GM23338 (cell line): ENCODE data around the gene PCSK5.

Source experiments
- EZH2 ChIP-seq: fragments of 200-600 bp; sonication (generic); IDR thresholded peaks from one replicate; pipeline ENCODE4 v1.8.0; 2017; ENCODE audit warnings: antibody characterized with exemption, mild to moderate bottlenecking, low read depth; ENCODE audit not compliant: unreplicated experiment
- STAT1 ChIP-seq: IDR thresholded peaks from one replicate; pipeline ENCODE4 v1.6.1; 2016; ENCODE audit warnings: antibody characterized with exemption; ENCODE audit not compliant: unreplicated experiment
- TF ChIP-seq, protein P1 (sequence below): IDR thresholded peaks from one replicate; pipeline ENCODE4 v1.6.1; 2018; ENCODE audit warnings: antibody characterized with exemption; ENCODE audit not compliant: unreplicated experiment
- TF ChIP-seq, protein P2 (sequence below), 2 experiments: fragments of 200-600 bp in 1 of 2; sonication (generic) in 1 of 2; conservative IDR thresholded peaks; 2 replicates each; pipeline versions ENCODE4 v1.5.1 to v1.6.1; 2016 to 2017; ENCODE audit warnings: antibody characterized with exemption in 2 of 2, low read depth in 2 of 2, mild to moderate bottlenecking in 2 of 2, moderate library complexity in 1 of 2

DNA sequence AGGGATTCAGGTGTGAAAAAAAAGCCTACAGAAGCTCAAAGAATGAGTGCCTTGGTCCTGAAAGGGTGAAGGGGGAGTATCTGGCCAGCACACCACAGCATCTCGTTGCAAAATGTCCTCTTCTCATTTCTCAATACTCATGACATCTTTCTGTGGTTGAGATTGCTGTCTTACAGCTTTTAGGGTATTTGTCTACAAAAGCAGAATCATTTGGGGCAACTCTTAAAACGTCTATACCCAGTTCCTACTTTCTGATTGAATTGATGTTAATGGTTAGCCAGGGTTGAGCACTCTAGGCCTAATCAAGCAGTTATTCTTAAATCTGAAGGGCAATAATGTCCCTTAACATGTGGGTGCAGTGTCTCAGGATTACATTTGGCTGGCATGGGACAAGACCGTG is 21.2 kb upstream of the PCSK5 start:
- TF ChIP-seq, protein P1, sequence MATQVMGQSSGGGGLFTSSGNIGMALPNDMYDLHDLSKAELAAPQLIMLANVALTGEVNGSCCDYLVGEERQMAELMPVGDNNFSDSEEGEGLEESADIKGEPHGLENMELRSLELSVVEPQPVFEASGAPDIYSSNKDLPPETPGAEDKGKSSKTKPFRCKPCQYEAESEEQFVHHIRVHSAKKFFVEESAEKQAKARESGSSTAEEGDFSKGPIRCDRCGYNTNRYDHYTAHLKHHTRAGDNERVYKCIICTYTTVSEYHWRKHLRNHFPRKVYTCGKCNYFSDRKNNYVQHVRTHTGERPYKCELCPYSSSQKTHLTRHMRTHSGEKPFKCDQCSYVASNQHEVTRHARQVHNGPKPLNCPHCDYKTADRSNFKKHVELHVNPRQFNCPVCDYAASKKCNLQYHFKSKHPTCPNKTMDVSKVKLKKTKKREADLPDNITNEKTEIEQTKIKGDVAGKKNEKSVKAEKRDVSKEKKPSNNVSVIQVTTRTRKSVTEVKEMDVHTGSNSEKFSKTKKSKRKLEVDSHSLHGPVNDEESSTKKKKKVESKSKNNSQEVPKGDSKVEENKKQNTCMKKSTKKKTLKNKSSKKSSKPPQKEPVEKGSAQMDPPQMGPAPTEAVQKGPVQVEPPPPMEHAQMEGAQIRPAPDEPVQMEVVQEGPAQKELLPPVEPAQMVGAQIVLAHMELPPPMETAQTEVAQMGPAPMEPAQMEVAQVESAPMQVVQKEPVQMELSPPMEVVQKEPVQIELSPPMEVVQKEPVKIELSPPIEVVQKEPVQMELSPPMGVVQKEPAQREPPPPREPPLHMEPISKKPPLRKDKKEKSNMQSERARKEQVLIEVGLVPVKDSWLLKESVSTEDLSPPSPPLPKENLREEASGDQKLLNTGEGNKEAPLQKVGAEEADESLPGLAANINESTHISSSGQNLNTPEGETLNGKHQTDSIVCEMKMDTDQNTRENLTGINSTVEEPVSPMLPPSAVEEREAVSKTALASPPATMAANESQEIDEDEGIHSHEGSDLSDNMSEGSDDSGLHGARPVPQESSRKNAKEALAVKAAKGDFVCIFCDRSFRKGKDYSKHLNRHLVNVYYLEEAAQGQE, result no peak
- TF ChIP-seq, protein P2, sequence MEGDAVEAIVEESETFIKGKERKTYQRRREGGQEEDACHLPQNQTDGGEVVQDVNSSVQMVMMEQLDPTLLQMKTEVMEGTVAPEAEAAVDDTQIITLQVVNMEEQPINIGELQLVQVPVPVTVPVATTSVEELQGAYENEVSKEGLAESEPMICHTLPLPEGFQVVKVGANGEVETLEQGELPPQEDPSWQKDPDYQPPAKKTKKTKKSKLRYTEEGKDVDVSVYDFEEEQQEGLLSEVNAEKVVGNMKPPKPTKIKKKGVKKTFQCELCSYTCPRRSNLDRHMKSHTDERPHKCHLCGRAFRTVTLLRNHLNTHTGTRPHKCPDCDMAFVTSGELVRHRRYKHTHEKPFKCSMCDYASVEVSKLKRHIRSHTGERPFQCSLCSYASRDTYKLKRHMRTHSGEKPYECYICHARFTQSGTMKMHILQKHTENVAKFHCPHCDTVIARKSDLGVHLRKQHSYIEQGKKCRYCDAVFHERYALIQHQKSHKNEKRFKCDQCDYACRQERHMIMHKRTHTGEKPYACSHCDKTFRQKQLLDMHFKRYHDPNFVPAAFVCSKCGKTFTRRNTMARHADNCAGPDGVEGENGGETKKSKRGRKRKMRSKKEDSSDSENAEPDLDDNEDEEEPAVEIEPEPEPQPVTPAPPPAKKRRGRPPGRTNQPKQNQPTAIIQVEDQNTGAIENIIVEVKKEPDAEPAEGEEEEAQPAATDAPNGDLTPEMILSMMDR (conservative IDR thresholded peaks at IDR 0.05; ENCODE audit: low read depth in 2 of 2), result no peak
- TF ChIP-seq EZH2 (no peak), STAT1 (no peak)
